GM21737 (cell line): ENCODE data around the gene PIGO.

Source experiments
- ATAC-seq: cut with Tn5 transposase; IDR thresholded peaks from one replicate; pipeline ENCODE4 v1.9.1; 2021; ENCODE audit warnings: mild to moderate bottlenecking, moderate library complexity; ENCODE audit not compliant: unreplicated experiment

The PIGO gene

DNA sequence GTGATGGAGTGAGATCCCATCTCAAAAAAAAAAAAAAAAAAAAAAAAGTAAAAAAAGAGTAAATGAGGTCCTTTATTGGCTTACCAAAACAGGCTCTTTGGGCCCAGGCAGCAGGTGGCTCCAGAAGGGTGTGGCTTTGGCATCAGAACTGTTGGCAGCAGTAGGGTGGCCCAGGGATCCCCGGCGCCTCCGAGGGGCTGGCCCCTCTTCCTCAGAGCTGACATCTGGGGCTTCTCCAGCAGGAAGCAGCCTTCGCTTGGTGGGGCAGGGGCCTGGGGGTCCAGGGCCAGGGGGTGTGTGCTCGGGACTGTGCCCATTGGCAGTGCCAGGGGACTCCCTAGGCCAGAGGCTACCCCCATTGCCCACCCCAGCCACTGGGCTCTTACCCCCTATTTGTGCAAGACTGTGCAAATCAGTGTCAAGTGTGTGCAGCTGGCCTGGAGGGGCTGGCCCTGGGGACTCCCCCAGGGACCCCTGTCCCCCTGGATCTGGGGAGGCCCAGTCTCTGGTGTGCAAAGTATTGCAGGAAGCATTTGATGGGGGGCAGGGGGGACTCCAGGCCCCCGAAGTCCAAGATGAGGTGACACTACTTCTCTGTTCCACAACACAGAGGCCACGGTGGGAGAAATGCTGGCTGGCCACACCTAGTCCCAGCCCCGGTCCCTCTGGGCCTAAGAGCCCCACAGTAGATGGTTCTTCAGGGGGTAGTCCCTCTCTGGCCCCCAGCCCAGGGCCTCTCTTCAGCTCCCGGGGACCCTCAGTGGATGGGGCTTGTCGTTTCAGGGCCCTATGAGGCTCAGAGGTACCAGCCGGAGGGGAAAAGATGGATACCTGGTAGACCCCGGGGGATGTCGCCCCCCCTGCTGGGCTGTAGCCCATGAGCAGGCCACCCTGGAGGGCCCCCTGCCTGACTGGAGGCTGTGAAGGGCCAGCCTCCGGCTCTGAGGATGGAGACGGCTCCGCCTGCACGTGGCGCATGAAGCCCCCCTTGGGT is 11.2 kb upstream of the PIGO start:
- no peak for ATAC-seq

DNA sequence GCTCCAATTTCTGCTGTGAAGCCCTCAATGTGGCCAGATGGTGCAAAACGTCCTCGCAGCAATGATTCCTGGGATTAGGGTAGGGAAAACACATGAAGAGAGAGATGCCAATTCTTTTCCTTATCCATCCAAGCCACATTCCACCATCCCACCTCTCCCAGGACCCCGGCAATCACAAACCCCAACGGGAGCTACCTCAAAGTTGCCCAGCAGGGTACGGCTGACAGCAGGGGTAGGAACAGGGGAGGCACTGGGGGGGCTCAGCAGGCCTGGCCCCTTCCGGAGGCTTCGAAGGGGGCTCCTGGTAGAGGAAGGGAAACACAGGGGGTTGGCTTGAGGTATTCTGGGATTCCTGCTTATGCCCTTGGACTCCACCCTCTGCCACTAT is 9.9 kb upstream of the PIGO start:
- ATAC-seq, result no peak

DNA sequence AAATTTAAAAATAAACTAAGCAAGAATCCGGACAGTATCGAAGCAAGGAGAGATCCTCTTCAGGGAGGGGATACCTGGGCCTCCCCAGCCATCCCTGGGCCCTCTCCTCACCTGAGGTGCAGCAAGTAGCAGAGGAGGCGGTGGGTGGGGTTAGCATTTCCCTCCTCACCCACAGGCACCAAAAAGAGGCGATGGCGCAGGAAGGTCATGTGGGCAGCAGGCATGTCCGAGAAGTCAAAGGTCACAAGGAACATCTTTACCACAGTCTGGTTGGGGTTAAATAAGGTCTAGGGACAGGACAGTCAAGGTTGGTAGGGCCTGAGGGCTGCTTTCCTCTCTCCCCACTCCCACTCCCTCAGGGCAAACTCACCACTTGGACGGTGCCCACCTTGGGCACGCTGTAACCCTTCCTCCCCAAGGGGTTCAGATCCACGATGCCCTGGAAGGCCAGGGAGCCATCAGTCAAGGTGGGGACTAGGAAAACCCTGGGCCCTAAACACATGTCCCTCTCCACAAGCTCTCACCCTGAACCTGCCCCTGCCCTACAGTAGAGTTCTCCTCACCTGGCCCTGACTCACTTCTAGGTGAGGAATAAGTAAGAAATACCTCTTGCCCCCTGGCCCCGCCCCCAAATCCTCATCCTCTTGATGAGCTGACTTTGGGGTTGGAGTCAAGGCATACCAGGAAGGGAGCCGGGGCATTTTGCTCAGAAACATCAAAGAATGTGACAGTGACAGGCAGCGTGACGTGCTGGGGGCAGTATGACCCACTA is 9.4 kb upstream of the PIGO start:
- no peak for ATAC-seq

DNA sequence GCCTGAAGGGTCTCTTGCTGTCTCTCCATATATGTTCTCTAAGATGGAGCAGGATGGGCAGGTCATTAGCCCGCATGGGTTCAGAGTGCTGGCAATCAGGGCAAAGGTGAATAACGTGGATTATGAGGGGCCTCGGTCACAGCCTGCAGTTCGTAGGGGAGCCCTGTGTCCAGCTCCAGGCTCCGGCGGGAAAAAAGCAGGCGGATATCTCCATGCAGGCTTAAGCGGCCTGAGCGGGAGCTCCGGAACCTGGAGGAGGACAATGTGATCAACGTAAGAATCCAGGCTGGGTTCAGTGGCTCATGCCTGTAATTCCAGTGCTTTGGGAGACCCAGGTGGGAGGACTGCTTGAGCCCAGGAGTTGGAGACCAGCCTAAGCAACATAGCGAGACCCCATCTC is 8.7 kb upstream of the PIGO start:
- no peak for ATAC-seq

DNA sequence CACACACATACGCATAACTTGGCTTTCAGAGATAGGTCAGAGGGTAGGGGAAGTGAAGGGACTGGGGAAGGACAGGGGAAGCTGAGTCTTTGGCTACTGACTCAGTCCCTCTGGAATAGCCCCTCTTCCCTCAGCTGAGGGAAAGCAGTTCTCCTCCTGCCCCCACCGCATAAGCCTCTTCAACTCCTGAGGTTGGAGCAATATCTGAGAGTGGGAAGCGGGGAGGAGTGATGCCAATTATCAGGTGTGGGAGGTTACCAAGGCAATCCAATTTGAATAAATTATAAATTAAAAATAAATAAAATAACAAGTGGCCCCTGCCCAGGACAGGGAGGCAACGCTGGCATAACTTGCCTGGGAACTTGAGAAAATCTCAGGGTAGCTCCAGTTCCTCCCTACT is 8.2 kb upstream of the PIGO start:
- no peak for ATAC-seq

DNA sequence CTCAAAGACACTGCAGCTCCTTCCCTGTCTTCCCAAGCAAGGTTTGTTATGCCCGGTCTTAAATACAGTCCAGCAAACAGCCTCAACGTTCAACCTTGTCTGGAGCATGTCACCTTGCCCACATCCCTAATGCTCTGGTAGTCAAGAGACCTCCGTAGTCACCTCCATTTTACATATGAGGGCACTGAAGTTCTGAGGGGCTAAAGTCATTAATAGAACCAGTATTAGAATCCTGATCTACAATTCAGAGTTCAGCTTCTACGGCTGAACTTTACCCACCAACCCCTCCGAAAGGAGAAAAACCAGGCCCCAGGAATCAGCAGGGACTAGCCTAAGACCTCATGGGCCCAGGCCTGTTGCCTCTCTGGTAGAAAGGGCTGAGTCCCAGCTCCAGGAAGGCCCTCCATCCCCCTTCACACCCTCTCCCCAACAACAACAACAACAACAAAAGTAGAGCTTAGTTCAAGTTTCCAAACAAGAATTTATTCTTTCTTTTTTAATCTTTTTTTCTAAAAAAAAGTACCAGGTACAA is 7.3 kb upstream of the PIGO start:
- ATAC-seq, result no peak

DNA sequence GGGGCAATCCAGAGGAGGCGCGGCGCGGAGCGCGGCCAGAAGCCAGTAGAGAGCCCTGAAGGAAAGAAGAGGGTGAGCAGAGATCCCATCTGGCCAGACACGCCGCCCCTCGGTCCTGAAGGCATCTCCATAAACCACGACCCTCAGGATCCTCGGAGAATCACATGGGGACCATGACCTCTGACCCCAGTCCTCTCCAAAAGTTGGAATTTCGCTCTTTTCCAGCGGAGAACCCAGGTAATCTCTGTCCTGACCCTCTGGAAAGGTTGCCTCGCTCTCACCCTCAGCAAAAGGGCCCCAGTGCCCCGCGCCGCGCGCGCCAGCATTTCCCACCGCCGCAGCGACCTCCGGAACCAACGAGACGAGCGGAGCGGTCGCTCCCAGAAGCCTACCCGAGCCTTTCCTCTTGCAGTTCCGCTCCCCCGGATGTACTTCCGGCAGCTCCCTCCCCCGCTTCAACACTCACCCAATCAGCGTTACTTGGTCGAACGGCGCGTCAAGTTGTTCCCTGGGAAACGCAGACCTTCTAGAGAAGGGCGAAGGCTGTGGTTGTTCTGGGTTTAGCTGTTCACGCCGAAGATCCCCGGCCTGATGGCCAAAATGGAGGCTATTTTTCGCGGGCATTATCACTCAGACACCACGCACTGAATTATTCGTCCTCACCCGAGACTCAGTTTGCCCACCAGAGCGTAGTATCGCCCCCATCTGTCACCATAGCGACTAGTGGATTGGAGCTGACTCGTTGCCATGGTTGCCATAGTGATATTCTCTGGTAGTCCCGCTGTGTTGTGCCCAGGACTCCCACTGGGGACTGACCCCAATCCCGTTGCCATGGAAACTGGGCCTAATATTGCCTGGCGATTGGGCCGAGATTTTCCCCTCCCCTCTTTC is 6.6 kb upstream of the PIGO start, which contains the start of gene STOML2:
Gene STOML2, minus strand, starts transcription at position 363 of the 891 bp plus-strand sequence. Its CDS starts 37 bp downstream, at position 326.
- ATAC-seq, result peak; percentile 87

DNA sequence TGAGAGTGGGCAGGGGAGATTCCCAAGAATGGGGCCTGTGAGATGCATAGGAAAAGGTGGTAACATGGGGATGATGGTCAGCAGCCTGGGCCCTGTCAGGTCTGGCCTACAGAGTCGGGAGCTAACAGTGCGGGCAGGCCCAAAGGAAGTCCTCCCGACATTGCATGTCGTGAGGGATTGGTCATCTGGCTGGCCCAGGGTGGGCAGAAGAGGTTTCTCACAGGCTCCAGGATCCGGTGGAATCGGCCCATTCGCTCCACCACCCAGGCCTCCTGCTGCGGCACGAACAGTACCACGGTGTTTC is 6.0 kb upstream of the PIGO start:
- ATAC-seq, result no peak

DNA sequence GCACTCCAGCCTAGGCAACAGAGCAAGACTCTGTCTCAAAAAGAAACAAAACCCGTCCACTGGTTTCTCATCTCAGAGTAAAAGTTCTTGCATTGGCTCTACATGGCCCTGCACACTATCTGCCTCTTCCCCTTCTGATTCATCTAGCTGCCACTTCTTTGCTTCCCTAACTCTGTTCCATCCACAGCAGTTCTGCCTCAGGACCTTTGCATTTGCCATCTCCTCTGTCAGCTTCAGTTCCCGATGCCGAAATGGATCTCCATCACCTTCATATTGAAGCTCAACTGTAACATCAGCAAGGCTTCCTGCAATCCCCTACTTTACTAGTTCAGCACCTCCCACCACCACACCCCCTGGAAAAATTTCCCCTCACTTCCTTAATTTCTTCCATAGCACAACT is 1.2 kb upstream of the PIGO start:
- ATAC-seq, result no peak

DNA sequence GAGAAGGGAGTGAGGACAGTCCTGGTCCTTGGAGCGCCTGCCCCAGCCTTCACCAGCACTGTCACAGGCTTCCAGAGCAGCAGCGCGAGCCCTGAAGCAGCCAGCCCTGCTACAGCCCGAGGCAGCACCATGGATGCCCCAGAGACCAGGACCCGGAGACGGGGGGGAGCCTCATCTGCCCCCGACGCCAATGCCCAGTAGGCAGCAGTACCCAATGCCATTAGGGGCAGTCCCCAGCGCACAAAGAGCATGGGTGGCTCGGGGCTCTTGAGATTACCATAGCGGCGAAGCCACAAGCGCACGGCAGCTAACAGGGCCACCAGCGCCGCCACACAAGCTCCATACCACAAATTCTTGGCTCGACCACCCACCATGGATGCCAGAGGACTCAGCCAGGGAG is 4.9 kb downstream of the PIGO start:
- no peak for ATAC-seq

DNA sequence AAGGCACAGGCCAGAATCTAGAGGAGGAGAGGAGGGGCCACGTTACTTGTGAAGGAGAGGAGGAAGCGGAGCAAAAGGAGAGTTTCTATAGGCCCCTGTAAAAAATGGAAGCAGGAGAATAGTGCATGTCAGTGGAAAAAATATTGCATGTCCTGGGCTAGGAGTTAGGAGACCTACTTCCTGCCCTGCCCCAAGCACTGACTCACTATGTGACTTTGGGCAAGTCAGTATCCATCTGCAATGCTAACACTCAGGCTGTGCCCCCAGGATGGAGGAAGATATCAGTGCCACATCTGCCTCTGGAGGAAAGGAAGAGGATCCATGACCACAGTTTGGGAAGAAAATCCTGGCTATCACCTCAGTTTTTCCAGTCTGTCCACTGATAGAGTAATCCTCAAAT is 7.0 kb downstream of the PIGO start:
- no peak for ATAC-seq

DNA sequence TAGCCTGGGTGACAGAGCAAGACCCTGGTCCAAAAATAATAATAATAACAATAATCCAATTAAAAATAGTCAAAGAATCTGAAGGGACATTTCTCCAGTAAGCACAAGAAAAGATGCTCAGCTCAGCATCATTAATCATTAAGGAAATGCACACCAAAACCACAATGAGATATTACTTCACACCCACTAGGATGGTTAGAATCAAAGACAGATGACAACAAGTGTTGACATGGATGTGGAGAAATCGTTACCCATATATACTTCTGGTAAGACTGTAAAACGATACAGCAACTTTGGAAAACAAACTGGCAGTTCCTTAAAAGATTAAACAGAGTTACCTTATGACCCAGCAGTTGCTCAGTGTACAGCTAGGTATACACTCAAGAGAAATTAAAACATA is 11.3 kb downstream of the PIGO start:
- no peak for ATAC-seq

DNA sequence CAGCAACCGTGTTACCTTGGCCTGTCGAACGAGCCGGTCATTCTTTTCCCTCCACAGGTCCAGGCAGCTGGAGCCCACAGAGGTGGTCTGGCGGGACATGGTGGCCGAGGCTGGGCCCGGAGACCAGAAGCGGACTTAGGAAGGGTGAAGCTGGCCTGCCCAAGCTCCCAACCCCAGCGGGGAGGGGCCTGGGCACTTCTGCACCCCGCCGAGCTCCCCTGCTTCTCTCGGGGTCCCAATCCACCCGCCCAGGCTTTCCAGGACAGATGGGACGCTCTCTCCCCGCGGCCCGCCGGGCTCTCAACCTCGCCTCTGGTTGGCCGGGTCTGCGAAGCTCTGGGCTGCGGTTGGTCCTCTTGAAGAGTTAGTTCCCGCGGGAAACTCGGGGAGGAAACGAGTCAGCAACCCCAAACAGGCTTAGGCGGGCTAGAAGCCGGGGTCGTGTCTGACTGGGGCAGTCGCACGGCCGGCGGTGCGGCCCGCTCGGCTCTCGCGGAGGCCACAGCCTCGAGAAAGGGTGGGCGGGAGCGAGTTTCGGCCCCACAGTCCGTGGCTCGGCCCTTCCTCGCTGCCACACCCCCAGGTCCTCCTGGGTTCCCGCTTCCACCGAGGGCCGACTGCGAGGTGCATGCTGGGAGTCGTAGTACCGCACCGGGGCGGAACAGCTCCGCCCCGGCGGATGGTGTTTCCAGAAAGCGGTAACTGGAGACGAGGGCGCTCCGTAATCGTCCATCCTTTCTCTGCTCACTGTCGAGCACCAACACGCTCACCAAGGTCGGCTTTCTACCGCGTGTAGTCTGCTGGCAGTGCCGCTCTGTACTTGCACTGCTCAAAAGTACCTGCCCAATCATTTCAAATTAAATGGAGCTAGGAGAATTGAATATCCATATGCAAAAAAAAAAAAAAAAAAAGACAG is 16.7 kb downstream of the PIGO start, which contains the start of gene FANCG:
Gene FANCG, minus strand, starts transcription at position 517 of the 916 bp plus-strand sequence. Its CDS starts 418 bp downstream, at position 99.
- peak; percentile 78 for ATAC-seq

DNA sequence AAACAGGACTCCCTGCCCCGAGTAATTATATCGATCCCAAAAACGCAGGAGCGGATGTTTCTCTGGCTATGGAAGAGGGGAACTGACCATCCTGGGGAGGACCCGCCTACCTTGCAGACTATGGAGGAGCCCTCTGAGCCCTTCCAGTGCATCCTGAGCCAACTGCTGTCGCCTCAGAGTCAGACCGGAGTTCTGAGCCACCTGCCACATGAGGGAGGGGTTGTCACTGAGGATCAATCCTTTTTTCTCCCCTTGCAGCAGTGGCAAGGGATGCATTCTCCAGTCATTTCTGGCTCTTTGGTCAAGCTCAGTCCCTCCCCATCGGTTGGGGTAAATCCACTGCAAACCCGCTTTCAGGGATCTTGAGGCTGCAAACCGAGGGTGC is 17.4 kb downstream of the PIGO start:
- ATAC-seq, result no peak

DNA sequence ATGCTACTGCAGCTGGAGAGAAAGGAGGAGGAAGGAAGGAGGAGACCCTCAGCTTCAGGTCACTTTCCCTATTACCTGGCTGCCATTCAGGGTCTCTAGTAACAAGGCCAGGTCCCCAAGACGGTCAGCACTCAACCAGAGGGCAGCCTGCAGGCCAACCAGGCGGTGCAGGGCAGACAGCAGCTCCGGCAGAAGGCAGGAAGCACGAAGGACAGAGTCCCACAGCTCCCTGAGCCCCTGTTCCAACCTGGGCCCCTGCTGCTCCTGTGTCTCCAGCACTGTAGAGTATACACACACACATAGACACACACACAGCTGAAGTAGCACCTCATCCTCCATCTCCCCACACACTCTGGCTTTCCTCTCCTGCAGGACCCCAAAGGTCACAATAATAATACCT is 18.3 kb downstream of the PIGO start:
- ATAC-seq, result no peak

DNA sequence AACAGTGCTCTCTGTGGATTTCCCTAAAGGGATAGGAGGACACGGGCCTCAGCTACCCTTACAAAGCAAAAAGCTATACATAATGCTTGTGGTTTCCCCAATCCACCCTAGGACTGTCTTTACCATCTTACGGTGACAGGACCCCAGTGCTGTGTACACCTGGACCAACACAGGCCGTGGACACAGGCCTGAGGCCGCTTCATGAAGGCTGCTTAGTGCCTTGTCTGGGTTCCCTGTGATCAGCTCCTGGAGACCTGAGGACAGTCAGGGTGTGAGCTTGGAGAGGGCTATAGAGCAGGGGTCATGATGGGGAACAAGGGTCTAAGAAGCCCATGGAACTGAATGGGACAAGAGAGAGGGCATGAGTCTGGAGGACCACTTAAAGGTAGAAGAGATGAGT is 19.5 kb downstream of the PIGO start:
- ATAC-seq, result no peak

DNA sequence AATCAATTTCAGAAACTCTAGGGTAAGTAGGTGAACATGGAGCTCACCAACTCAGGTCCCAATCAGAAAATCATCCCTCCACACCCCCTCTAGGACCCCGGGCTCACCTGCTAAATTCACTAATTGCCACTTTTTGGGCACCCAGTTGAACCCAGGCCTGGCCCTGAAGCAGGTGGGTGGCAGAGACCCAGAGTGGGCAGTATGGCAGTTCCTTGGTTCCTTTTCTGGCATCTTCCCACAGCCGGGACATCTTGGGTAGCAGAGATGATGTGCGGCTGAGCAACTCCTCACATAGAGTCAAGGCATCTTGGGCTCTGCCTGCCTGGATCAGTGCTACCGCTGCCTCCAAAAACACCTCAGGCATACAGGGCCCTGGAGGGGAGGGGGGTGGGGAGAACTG is 21.0 kb downstream of the PIGO start:
- ATAC-seq, result no peak

DNA sequence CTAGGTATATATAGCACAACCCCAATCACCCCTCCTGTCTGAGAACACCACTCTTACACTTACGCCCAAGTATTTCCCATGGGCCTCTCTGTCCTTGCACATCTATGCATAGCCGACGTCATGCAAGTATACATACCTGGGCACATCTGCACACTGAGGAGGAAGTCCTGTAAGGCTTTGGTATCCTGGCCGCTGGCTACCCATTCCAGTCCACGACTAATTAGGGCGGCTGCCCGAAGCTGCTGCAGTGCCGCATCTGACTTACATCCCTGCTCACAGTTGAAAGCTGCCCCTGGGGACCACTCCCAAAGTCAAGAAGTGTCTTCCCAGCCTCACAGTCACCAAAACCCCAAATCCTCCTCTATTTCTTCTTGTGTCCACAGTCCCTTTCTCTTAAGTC is 21.6 kb downstream of the PIGO start:
- no peak for ATAC-seq

DNA sequence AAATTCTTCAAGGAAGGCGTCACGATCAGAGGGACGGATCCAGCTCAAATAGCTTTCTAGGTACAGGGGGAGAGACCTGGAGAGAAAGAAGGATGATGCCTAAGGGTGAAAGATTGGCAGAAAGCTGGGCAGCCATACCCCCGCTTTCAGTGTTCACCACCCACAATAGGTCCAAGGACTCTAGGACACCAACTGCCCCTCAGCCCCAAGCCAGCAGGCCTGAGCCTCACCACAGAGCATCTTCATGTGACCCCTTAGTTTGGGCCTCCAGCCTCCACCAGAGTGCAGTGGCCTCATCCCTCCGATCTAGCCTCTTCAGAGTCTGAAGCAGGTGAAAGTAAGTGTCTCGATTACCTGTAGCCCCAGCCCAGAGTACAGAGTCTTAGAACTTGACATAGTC is 22.2 kb downstream of the PIGO start:
- ATAC-seq, result no peak

DNA sequence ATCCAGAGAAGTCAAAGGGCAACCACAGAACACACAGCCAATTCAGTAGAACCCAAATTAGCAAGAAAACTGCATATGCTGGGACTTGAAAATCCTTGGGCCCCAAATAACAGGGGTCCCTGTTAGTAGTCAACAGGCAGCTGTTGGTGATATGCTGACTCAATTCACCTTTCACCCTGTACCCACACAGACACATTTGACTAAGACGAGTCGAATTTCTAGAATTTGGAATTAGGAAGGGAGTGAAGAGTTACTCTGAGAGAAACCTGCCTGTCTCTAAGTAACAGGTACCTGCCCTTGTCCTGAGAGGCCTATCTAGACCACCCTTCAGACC is 23.1 kb downstream of the PIGO start:
- no peak for ATAC-seq
